Kidney epithelial cell (primary cell): ENCODE data around the gene BHLHE23. TPM values are rescaled to one million over a fixed set of nuclear protein-coding genes. Genes with fewer than 3 reads are reported as not detected.

ENCODE experiments used
- DNase-seq: peaks from one replicate; pipeline ENCODE4 v3.0.0-alpha.2; 2010; ENCODE audit warnings: low read depth
- H3K27me3 ChIP-seq: 2 replicates; pipeline ENCODE4 v1.6.0; 2011; ENCODE audit warnings: low read length; ENCODE audit not compliant: control insufficient read depth, insufficient read depth
- H3K36me3 ChIP-seq: 2 replicates; pipeline ENCODE4 v1.5.1; 2011; ENCODE audit warnings: low read length; ENCODE audit not compliant: control insufficient read depth, insufficient read depth
- H3K4me3 ChIP-seq: 2 replicates; pipeline ENCODE4 v1.5.1; 2011; ENCODE audit warnings: low read depth, mild to moderate bottlenecking, control low read depth, low read length
- CTCF ChIP-seq: IDR thresholded peaks from 2 replicates; pipeline ENCODE4 v1.5.1; 2011; ENCODE audit warnings: mild to moderate bottlenecking, moderate library complexity, low read length, control low read depth, inconsistent platforms; ENCODE audit not compliant: insufficient read depth, poor library complexity, severe bottlenecking
- total RNA-seq: library from RNA; depleted of rRNA; stranded (reverse); fragments of >200 nt; gene quantifications from 2 replicates; pipeline ENCODE4 v1.2.3, GENCODE V29; 2015

Gene BHLHE23
- total RNA-seq, 1 donor from 2014 or later, result not detected

- no peak for DNase-seq
- Histone ChIP-seq H3K27me3 (peaks cover 80% of the 10 kb centered on the region), H3K36me3 (no peaks in the 10 kb centered on the region), H3K4me3 (no peak overlapping the region)
- TF ChIP-seq CTCF, result no peak
These were observed 26.8 kb downstream of the BHLHE23 start for GRCh38 chr20:62979876-62980373.

- no peak for DNase-seq
- H3K4me3 ChIP-seq, result no peak overlapping the region
- no peaks in the 10 kb centered on the region for H3K36me3 ChIP-seq
- peaks cover 86% of the 10 kb centered on the region for H3K27me3 ChIP-seq
- no peak for TF ChIP-seq CTCF
These were observed 27.5 kb downstream of the BHLHE23 start for GRCh38 chr20:62979310-62979709.

- H3K36me3 ChIP-seq, result no peaks in the 10 kb centered on the region
- no peak for TF ChIP-seq CTCF
- peaks cover 90% of the 10 kb centered on the region for H3K27me3 ChIP-seq
- H3K4me3 ChIP-seq, result no peak overlapping the region
- DNase-seq, result no peak
These were observed 28.2 kb downstream of the BHLHE23 start for GRCh38 chr20:62978561-62978943.

- TF ChIP-seq CTCF, result no peak
- Histone ChIP-seq H3K27me3 (peaks cover 93% of the 10 kb centered on the region), H3K4me3 (no peak overlapping the region), H3K36me3 (no peaks in the 10 kb centered on the region)
- DNase-seq, result no peak
These were observed 28.9 kb downstream of the BHLHE23 start for GRCh38 chr20:62977613-62978560.

- peaks cover 92% of the 10 kb centered on the region for H3K27me3 ChIP-seq
- DNase-seq, result no peak
- H3K36me3 ChIP-seq, result no peaks in the 10 kb centered on the region
- TF ChIP-seq CTCF, result no peak
- no peak overlapping the region for H3K4me3 ChIP-seq
These were observed 29.9 kb downstream of the BHLHE23 start for GRCh38 chr20:62976886-62977285.
